AG08396 (cell line): ENCODE results near the gene PES1.
"Not testable (repeated sequence)": the region's sequence is repeated elsewhere in the genome, so short reads cannot be mapped to it uniquely, and the experiment has no call there.

Experiments
- DNase-seq: peaks from one replicate; pipeline ENCODE4 v3.0.0; 2012; ENCODE audit warnings: low spot score, mixed read lengths

Gene PES1

GRCh38 chr22:30552719-30553118 lies 39.0 kb downstream of the PES1 start:
- DNase-seq, result no peak

- DNase-seq, result not testable (repeated sequence)
Measured at GRCh38 chr22:30551813-30552212, 39.9 kb downstream of the PES1 start.

- DNase-seq, result no peak
Measured at GRCh38 chr22:30547188-30547587, 44.5 kb downstream of the PES1 start.

- no peak for DNase-seq
Measured at GRCh38 chr22:30546616-30547015, 45.1 kb downstream of the PES1 start, which contains the start of gene SEC14L6. TSS of gene SEC14L6 (minus strand) at chr22:30546741. CDS start at chr22:30546682, 59 bp downstream.

- DNase-seq, result no peak
Measured at GRCh38 chr22:30542811-30543188, 48.9 kb downstream of the PES1 start.

GRCh38 chr22:30541961-30542810 lies 49.5 kb downstream of the PES1 start:
- DNase-seq, result no peak

- DNase-seq, result not testable (repeated sequence)
Measured at GRCh38 chr22:30541511-30541910, 50.2 kb downstream of the PES1 start.

- DNase-seq, result no peak
Measured at GRCh38 chr22:30539368-30539767, 52.3 kb downstream of the PES1 start.

GRCh38 chr22:30538280-30538679 lies 53.4 kb downstream of the PES1 start:
- no peak for DNase-seq

- DNase-seq, result no peak
Measured at GRCh38 chr22:30537083-30537731, 54.5 kb downstream of the PES1 start.

- DNase-seq, result no peak
Measured at GRCh38 chr22:30535182-30535581, 56.5 kb downstream of the PES1 start.

- DNase-seq, result no peak
Measured at GRCh38 chr22:30531651-30532608, 59.8 kb downstream of the PES1 start.

GRCh38 chr22:30526656-30527055 lies 65.1 kb downstream of the PES1 start:
- DNase-seq, result no peak
